ENCODE measurements around the gene CLCN3. TPM values are rescaled to one million over a fixed set of nuclear protein-coding genes. Genes with fewer than 3 reads are reported as not detected.

CLCN3 gene
- total and polyA plus RNA-seq, 2 experiments from 2014 or later: 10.9 to 22.9 TPM

DNA sequence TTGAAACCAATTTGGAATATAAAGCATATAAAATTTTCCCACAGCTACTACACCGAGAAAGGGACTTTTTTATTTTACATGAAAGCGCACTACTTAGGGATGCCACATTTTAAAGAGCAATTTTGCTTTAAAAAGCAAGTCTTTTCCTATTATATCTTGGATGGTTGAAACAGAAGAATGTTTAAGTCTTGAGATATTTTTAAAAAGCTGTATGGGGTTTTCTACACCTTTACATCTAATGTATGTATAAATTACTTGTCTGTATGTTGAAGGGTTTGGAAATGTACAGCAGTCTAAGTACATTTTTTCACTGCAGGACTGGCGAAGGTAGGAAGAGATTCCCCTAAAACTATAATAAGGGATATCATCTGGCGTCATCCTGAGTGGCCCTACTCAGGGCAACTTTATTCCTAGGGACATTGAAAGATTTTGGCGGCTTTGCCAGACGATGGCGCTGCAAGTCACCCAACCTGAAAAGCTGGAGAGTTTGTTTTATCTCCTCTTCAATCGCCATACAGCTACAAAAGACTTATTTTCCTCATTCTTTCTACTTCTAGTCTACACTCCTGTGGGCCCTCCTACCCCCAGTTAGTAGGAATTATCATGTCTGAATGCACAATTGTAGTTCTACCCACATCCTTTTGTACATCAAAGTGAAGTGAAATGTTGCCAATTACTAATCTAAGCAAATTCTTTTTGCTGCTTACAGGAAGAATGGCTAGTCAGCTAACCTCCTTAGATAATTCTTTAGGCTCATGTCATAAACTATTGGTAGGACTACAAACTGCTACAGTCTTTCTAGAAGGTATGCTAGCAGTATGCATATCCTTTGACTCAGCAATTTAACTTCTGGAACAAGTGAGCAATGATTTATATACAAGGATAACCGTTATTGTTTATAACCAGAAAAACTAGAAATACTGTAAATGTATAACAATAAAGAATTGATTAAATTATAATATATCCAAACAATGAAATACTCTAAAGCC lies 7.2 kb upstream of the CLCN3 start:
- H3K79me2 ChIP-seq (replicated peaks; ENCODE audit: insufficient read depth): peaks cover 27% of the 10 kb centered on the region; the same call in 1 of the 2 replicates
- Mint-ChIP-seq H3K27me3 (ENCODE audit: insufficient read depth, low read depth, poor library complexity) (peaks cover 4% of the 10 kb centered on the region), H3K27ac (peak overlapping the region; percentile 99), H3K4me3 (peak overlapping the region; percentile 96), H3K4me1 (peaks cover 8% of the 10 kb centered on the region; the same call in 2 of the 3 replicates), H3K36me3 (ENCODE audit: low read depth) (no peaks in the 10 kb centered on the region), H3K9me3 (no peaks in the 10 kb centered on the region)
- peak; percentile 89 for DNase-seq (ENCODE audit: low spot score)
- H4K20me1 ChIP-seq (replicated peaks; ENCODE audit: insufficient read depth): no peaks in the 10 kb centered on the region
- no peaks in the 10 kb centered on the region for H3F3A ChIP-seq (replicated peaks; ENCODE audit: low read depth)
- peak overlapping the region; percentile 84; the same call in 1 of the 2 replicates for H3K27ac ChIP-seq (ENCODE audit: low read depth)
- no peaks in the 10 kb centered on the region for H3K36me3 ChIP-seq (ENCODE audit: insufficient read depth)
- H2AFZ ChIP-seq: peak overlapping the region; percentile 77; the same call in 1 of the 2 replicates
- peak; percentile 77 for ATAC-seq
- TF ChIP-seq, protein P1, sequence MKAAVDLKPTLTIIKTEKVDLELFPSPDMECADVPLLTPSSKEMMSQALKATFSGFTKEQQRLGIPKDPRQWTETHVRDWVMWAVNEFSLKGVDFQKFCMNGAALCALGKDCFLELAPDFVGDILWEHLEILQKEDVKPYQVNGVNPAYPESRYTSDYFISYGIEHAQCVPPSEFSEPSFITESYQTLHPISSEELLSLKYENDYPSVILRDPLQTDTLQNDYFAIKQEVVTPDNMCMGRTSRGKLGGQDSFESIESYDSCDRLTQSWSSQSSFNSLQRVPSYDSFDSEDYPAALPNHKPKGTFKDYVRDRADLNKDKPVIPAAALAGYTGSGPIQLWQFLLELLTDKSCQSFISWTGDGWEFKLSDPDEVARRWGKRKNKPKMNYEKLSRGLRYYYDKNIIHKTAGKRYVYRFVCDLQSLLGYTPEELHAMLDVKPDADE (IDR thresholded peaks at IDR 0.05): no peak
- TF ChIP-seq CREB1 (CRISPR knock-in tag; IDR thresholded peaks at IDR 0.05; ENCODE audit: low read depth) (peak; percentile 49; the same call in 1 of the 2 replicates), POLR2AphosphoS5 (IDR thresholded peaks at IDR 0.05; ENCODE audit: low read depth) (no peak)
- TF ChIP-seq, protein P2, sequence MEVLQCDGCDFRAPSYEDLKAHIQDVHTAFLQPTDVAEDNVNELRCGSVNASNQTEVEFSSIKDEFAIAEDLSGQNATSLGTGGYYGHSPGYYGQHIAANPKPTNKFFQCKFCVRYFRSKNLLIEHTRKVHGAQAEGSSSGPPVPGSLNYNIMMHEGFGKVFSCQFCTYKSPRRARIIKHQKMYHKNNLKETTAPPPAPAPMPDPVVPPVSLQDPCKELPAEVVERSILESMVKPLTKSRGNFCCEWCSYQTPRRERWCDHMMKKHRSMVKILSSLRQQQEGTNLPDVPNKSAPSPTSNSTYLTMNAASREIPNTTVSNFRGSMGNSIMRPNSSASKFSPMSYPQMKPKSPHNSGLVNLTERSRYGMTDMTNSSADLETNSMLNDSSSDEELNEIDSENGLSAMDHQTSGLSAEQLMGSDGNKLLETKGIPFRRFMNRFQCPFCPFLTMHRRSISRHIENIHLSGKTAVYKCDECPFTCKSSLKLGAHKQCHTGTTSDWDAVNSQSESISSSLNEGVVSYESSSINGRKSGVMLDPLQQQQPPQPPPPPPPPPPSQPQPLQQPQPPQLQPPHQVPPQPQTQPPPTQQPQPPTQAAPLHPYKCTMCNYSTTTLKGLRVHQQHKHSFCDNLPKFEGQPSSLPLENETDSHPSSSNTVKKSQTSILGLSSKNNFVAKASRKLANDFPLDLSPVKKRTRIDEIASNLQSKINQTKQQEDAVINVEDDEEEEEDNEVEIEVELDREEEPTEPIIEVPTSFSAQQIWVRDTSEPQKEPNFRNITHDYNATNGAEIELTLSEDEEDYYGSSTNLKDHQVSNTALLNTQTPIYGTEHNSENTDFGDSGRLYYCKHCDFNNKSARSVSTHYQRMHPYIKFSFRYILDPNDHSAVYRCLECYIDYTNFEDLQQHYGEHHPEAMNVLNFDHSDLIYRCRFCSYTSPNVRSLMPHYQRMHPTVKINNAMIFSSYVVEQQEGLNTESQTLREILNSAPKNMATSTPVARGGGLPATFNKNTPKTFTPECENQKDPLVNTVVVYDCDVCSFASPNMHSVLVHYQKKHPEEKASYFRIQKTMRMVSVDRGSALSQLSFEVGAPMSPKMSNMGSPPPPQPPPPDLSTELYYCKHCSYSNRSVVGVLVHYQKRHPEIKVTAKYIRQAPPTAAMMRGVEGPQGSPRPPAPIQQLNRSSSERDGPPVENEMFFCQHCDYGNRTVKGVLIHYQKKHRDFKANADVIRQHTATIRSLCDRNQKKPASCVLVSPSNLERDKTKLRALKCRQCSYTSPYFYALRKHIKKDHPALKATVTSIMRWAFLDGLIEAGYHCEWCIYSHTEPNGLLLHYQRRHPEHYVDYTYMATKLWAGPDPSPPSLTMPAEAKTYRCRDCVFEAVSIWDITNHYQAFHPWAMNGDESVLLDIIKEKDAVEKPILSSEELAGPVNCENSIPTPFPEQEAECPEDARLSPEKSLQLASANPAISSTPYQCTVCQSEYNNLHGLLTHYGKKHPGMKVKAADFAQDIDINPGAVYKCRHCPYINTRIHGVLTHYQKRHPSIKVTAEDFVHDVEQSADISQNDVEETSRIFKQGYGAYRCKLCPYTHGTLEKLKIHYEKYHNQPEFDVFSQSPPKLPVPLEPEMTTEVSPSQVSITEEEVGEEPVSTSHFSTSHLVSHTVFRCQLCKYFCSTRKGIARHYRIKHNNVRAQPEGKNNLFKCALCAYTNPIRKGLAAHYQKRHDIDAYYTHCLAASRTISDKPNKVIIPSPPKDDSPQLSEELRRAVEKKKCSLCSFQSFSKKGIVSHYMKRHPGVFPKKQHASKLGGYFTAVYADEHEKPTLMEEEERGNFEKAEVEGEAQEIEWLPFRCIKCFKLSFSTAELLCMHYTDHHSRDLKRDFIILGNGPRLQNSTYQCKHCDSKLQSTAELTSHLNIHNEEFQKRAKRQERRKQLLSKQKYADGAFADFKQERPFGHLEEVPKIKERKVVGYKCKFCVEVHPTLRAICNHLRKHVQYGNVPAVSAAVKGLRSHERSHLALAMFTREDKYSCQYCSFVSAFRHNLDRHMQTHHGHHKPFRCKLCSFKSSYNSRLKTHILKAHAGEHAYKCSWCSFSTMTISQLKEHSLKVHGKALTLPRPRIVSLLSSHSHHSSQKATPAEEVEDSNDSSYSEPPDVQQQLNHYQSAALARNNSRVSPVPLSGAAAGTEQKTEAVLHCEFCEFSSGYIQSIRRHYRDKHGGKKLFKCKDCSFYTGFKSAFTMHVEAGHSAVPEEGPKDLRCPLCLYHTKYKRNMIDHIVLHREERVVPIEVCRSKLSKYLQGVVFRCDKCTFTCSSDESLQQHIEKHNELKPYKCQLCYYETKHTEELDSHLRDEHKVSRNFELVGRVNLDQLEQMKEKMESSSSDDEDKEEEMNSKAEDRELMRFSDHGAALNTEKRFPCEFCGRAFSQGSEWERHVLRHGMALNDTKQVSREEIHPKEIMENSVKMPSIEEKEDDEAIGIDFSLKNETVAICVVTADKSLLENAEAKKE (CRISPR knock-in tag; IDR thresholded peaks at IDR 0.05): no peak
- TF ChIP-seq, protein P3, sequence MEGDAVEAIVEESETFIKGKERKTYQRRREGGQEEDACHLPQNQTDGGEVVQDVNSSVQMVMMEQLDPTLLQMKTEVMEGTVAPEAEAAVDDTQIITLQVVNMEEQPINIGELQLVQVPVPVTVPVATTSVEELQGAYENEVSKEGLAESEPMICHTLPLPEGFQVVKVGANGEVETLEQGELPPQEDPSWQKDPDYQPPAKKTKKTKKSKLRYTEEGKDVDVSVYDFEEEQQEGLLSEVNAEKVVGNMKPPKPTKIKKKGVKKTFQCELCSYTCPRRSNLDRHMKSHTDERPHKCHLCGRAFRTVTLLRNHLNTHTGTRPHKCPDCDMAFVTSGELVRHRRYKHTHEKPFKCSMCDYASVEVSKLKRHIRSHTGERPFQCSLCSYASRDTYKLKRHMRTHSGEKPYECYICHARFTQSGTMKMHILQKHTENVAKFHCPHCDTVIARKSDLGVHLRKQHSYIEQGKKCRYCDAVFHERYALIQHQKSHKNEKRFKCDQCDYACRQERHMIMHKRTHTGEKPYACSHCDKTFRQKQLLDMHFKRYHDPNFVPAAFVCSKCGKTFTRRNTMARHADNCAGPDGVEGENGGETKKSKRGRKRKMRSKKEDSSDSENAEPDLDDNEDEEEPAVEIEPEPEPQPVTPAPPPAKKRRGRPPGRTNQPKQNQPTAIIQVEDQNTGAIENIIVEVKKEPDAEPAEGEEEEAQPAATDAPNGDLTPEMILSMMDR (conservative IDR thresholded peaks at IDR 0.05; ENCODE audit: low read depth in 2 of 2): peak; percentile 80 to 86
- H3K27me3 ChIP-seq (ENCODE audit: insufficient read depth): no peaks in the 10 kb centered on the region
- peaks cover 9% of the 10 kb centered on the region for H3K4me1 ChIP-seq (ENCODE audit: insufficient read depth)
- peak overlapping the region; percentile 53 for H3K4me3 ChIP-seq
- peak overlapping the region; percentile 73 for H3K4me2 ChIP-seq
- H3K9me2 ChIP-seq (ENCODE audit: insufficient read depth): no peaks in the 10 kb centered on the region

Measured in GM23338 (cell line).